SK-N-SH (cell line): Measurements from ENCODE around the gene BTRC. TPM values are rescaled to one million over a fixed set of nuclear protein-coding genes. Genes with fewer than 3 reads are reported as not detected.

Experiments
- CTCF ChIA-PET: fragments of 300-600, 350-600 bp; formaldehyde crosslinking; extraction: SDS; loops from one replicate; lab custom pipeline; 2021; lab: Yijun Ruan, JAX
- POLR2A ChIA-PET: fragments of 350-600 bp; sonication (Branson Sonifier 250); formaldehyde crosslinking; extraction: SDS; loops from one replicate; lab custom pipeline; 2020; ENCODE audit warnings: antibody characterized with exemption, inconsistent platforms; lab: Yijun Ruan, JAX
- DNase-seq: peaks from one replicate; pipeline ENCODE4 v3.0.0; 2012
- H2AFZ ChIP-seq: fragments of 200-600 bp; sonication (generic); 2 replicates; pipeline ENCODE4 v1.8.1; 2016; ENCODE audit warnings: antibody characterized with exemption, mild to moderate bottlenecking, low read depth
- H3F3A ChIP-seq: fragments of 200-600 bp; sonication (generic); replicated peaks from 2 replicates; pipeline ENCODE3; 2016; ENCODE audit warnings: antibody characterized with exemption, mild to moderate bottlenecking; ENCODE audit not compliant: insufficient read depth
- H3K27ac ChIP-seq, 2 experiments: fragments of 200-500 bp in 1 of 2; fragments of 200-600 bp in 1 of 2; sonication (Bioruptor generic) in 1 of 2; sonication (generic), shearing (Covaris generic) in 1 of 2; 2 replicates each; pipeline versions ENCODE4 v1.5.1 to v1.6.1; 2014 to 2016; ENCODE audit warnings: low read depth in 2 of 2, inconsistent platforms in 1 of 2, low read length in 1 of 2, mild to moderate bottlenecking in 1 of 2, mixed read lengths in 1 of 2
- H3K27me3 ChIP-seq: fragments of 200-600 bp; sonication (generic), shearing (Covaris generic); 2 replicates; pipeline ENCODE4 v1.6.1; 2016; ENCODE audit warnings: mixed run types; ENCODE audit not compliant: insufficient read depth
- H3K36me3 ChIP-seq, 2 experiments: fragments of 200-500 bp in 1 of 2; fragments of 200-600 bp in 1 of 2; sonication (Bioruptor generic) in 1 of 2; sonication (generic) in 1 of 2; replicated peaks in 1 of 2; 2 replicates each; pipeline versions ENCODE3 to v1.5.1; 2014 to 2016; ENCODE audit warnings: low read length in 1 of 2, mild to moderate bottlenecking in 1 of 2; ENCODE audit not compliant: insufficient read depth in 2 of 2, control insufficient read depth in 1 of 2
- H3K4me1 ChIP-seq, 2 experiments: fragments of 200-500 bp in 1 of 2; fragments of 200-600 bp in 1 of 2; sonication (Bioruptor generic) in 1 of 2; sonication (generic), shearing (Covaris generic) in 1 of 2; 2 replicates each; pipeline versions ENCODE4 v1.5.1 to v1.6.1; 2014 to 2016; ENCODE audit warnings: low read depth in 1 of 2, low read length in 1 of 2, mixed run types in 1 of 2; ENCODE audit not compliant: insufficient read depth in 2 of 2, control insufficient read depth in 1 of 2
- H3K4me2 ChIP-seq: fragments of 200-600 bp; sonication (generic), shearing (Covaris generic); 2 replicates; pipeline ENCODE4 v1.6.1; 2017; ENCODE audit warnings: mixed run types
- H3K4me3 ChIP-seq, 2 experiments: fragments of 200-500 bp in 1 of 2; fragments of 200-600 bp in 1 of 2; sonication (Bioruptor generic) in 1 of 2; sonication (generic), shearing (Covaris generic) in 1 of 2; 2 replicates each; pipeline versions ENCODE4 v1.5.1 to v1.8.1; 2014 to 2016; ENCODE audit warnings: low read depth in 2 of 2, inconsistent platforms in 1 of 2, low read length in 1 of 2, mild to moderate bottlenecking in 1 of 2, mixed read lengths in 1 of 2, moderate library complexity in 1 of 2
- H3K79me2 ChIP-seq: fragments of 200-600 bp; sonication (generic); 2 replicates; pipeline ENCODE4 v1.8.1; 2017; ENCODE audit warnings: mild to moderate bottlenecking; ENCODE audit not compliant: insufficient read depth
- H3K9ac ChIP-seq: fragments of 200-600 bp; sonication (generic); 2 replicates; pipeline ENCODE4 v1.6.1; 2017; ENCODE audit warnings: mixed run types
- H3K9me2 ChIP-seq: fragments of 200-600 bp; sonication (generic); 2 replicates; pipeline ENCODE4 v1.6.1; 2017; ENCODE audit warnings: mixed run types
- H3K9me3 ChIP-seq: fragments of 200-600 bp; sonication (generic); 2 replicates; pipeline ENCODE4 v1.6.1; 2017; ENCODE audit warnings: mixed run types, mild to moderate bottlenecking, moderate library complexity
- H4K20me1 ChIP-seq: fragments of 200-600 bp; sonication (generic); 2 replicates; pipeline ENCODE4 v1.6.1; 2017; ENCODE audit warnings: mild to moderate bottlenecking, mixed run types; ENCODE audit not compliant: insufficient read depth
- CHD2 ChIP-seq: fragments of 150-350 bp; IDR thresholded peaks from 2 replicates; pipeline ENCODE4 v1.6.1; 2018; ENCODE audit warnings: low read length; ENCODE audit not compliant: partially characterized antibody
- ELF1 ChIP-seq: IDR thresholded peaks from 2 replicates; pipeline ENCODE4 v1.4.0; 2012
- FOSL2 ChIP-seq: IDR thresholded peaks from 2 replicates; pipeline ENCODE4 v1.4.0; 2012; ENCODE audit warnings: low read depth, mild to moderate bottlenecking, moderate library complexity, borderline replicate concordance
- FOXM1 ChIP-seq: IDR thresholded peaks from 2 replicates; pipeline ENCODE4 v1.4.0; 2012; ENCODE audit warnings: low read depth, mild to moderate bottlenecking
- GATA2 ChIP-seq: sonication (generic); formaldehyde crosslinking; IDR thresholded peaks from 2 replicates; pipeline ENCODE4 v1.5.0; 2020; ENCODE audit warnings: mild to moderate bottlenecking, missing genetic modification reagents
- IRF3 ChIP-seq: fragments of 150-350 bp; IDR thresholded peaks from 2 replicates; pipeline ENCODE4 v1.6.1; 2016; ENCODE audit warnings: mild to moderate bottlenecking, low read depth, low read length
- NFIC ChIP-seq: IDR thresholded peaks from 2 replicates; pipeline ENCODE4 v1.4.0; 2012; ENCODE audit warnings: borderline replicate concordance
- PBX3 ChIP-seq: IDR thresholded peaks from 2 replicates; pipeline ENCODE4; 2012
- RCOR1 ChIP-seq: fragments of 150-350 bp; IDR thresholded peaks from 2 replicates; pipeline ENCODE4 v1.6.1; 2017; ENCODE audit warnings: antibody characterized with exemption, low read length
- TEAD4 ChIP-seq: IDR thresholded peaks from 2 replicates; pipeline ENCODE4 v1.4.0; 2012; ENCODE audit warnings: mild to moderate bottlenecking, borderline replicate concordance; ENCODE audit not compliant: insufficient read depth
- ZBTB33 ChIP-seq: IDR thresholded peaks from 2 replicates; pipeline ENCODE4 v1.4.0; 2012; ENCODE audit warnings: low read depth, borderline replicate concordance
- WGBS: methylation state at CpG from one replicate; pipeline ENCODE4 v1.1.6; 2017; ENCODE audit warnings: low lambda C conversion rate; 5-methylcytosine and 5-hydroxymethylcytosine counted together
- polyA plus RNA-seq, 3 experiments: library from polyadenylated mRNA; depleted of rRNA; stranded (reverse); fragments of >200 nt; gene quantifications; 2 replicates each; pipeline ENCODE4 v1.2.3, GENCODE V29; 2012
- TF ChIP-seq, protein P1 (sequence below): fragments of 200-600 bp; sonication (generic); IDR thresholded peaks from 2 replicates; pipeline ENCODE4 v1.6.1; 2017; ENCODE audit warnings: antibody characterized with exemption, mild to moderate bottlenecking, moderate library complexity
- TF ChIP-seq, protein P2 (sequence below): IDR thresholded peaks from 2 replicates; pipeline ENCODE4 v1.4.0; 2012; ENCODE audit warnings: low read depth
- TF ChIP-seq, protein P3 (sequence below): fragments of 150-350 bp; IDR thresholded peaks from 2 replicates; pipeline ENCODE4 v1.6.1; 2017; ENCODE audit warnings: antibody characterized with exemption, low read length, low read depth, borderline replicate concordance

The BTRC gene
- polyA plus RNA-seq, 1 of the 3 experiments (the other 2 are of a cell fraction): 6.5 TPM

DNA sequence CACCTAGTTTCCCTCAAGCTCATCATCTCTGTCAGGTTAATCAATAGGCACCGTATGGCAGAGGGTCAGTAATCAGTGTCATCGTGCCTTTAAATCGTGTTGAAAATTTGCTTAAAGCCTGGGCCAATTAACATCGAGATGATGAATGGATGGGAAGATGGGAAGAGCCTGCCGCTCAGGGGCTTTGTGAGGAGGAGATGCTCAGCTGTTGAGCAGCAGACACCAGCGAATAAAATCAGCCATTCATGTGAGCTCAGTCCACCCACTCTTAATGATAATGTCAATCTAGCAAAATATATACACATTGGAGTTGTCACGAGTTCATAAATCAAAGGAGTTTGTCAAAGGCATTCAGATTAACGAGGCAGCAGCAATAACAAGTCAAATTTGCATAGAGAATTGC is 97.7 kb downstream of the BTRC start:
- Histone ChIP-seq H3K4me1 (peaks cover 0 to 39% of the 10 kb centered on the region in 2 experiments; a peak in 2 of 4 replicates), H3K4me2 (no peak overlapping the region), H3F3A (no peaks in the 10 kb centered on the region), H3K9me2 (no peaks in the 10 kb centered on the region), H3K9me3 (no peaks in the 10 kb centered on the region), H3K9ac (no peak overlapping the region), H4K20me1 (peaks cover 15% of the 10 kb centered on the region), H3K79me2 (no peaks in the 10 kb centered on the region), H3K4me3 (no peak overlapping the region), H3K27ac (no peak overlapping the region), H3K36me3 (no peaks in the 10 kb centered on the region), H2AFZ (no peak overlapping the region), H3K27me3 (no peaks in the 10 kb centered on the region)
- ChIA-PET POLR2A (no interaction called here), CTCF (interaction anchor here (1.0 to 9.0 kb wide), 9 partner anchors 7 to 237 kb away, joined by 3 to 102 read pairs (median 12); no protein-coding TSS in a partner anchor)
- no peak for DNase-seq
- TF ChIP-seq IRF3 (no peak), NFIC (no peak), CHD2 (no peak), FOSL2 (no peak), TEAD4 (no peak), ZBTB33 (no peak), PBX3 (no peak), FOXM1 (no peak), GATA2 (CRISPR knock-in tag) (no peak), RCOR1 (no peak), ELF1 (no peak)
- TF ChIP-seq, protein P1, sequence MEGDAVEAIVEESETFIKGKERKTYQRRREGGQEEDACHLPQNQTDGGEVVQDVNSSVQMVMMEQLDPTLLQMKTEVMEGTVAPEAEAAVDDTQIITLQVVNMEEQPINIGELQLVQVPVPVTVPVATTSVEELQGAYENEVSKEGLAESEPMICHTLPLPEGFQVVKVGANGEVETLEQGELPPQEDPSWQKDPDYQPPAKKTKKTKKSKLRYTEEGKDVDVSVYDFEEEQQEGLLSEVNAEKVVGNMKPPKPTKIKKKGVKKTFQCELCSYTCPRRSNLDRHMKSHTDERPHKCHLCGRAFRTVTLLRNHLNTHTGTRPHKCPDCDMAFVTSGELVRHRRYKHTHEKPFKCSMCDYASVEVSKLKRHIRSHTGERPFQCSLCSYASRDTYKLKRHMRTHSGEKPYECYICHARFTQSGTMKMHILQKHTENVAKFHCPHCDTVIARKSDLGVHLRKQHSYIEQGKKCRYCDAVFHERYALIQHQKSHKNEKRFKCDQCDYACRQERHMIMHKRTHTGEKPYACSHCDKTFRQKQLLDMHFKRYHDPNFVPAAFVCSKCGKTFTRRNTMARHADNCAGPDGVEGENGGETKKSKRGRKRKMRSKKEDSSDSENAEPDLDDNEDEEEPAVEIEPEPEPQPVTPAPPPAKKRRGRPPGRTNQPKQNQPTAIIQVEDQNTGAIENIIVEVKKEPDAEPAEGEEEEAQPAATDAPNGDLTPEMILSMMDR: no peak
- TF ChIP-seq, protein P2, sequence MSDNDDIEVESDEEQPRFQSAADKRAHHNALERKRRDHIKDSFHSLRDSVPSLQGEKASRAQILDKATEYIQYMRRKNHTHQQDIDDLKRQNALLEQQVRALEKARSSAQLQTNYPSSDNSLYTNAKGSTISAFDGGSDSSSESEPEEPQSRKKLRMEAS: no peak
- TF ChIP-seq, protein P3, sequence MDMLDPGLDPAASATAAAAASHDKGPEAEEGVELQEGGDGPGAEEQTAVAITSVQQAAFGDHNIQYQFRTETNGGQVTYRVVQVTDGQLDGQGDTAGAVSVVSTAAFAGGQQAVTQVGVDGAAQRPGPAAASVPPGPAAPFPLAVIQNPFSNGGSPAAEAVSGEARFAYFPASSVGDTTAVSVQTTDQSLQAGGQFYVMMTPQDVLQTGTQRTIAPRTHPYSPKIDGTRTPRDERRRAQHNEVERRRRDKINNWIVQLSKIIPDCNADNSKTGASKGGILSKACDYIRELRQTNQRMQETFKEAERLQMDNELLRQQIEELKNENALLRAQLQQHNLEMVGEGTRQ: no peak
- 89% methylated on average over 8 of the region's 8 CpGs for WGBS
